ENCODE data around the gene STXBP5.

DNA sequence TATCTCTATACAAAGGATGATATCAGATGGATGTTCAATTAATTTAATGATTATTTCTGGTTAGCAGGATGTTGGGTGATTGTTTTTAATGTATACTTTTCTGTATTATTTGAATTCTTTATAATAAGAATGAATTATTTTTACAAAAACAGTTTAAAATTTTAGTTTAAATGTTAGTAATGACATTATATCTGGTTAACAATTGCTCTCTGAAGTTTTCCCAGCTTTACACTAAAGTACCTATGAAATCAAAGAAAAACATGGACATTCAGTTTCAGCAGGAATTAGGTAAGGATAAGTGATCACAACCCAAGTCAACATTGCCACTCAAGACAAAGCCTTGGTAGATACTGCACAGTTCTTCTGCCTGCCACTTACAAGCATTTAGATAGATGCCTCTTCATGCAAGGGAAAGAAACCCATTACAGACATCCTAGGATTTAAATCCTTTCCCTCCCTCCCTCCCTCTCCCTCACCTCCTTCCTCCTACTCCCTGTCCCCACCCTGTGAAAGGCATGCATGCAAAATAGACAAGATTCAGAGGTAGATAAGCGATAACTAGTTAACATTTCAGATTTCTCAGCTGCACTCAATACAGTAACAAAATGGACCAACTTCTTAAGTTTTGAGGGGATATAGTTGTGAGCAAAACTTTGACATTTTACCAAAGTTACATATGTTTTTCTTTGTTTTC, 143.8 kb downstream of the STXBP5 start:
- TF ChIP-seq, protein P1, sequence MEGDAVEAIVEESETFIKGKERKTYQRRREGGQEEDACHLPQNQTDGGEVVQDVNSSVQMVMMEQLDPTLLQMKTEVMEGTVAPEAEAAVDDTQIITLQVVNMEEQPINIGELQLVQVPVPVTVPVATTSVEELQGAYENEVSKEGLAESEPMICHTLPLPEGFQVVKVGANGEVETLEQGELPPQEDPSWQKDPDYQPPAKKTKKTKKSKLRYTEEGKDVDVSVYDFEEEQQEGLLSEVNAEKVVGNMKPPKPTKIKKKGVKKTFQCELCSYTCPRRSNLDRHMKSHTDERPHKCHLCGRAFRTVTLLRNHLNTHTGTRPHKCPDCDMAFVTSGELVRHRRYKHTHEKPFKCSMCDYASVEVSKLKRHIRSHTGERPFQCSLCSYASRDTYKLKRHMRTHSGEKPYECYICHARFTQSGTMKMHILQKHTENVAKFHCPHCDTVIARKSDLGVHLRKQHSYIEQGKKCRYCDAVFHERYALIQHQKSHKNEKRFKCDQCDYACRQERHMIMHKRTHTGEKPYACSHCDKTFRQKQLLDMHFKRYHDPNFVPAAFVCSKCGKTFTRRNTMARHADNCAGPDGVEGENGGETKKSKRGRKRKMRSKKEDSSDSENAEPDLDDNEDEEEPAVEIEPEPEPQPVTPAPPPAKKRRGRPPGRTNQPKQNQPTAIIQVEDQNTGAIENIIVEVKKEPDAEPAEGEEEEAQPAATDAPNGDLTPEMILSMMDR (IDR thresholded peaks at IDR 0.05; ENCODE audit: low read depth, low read length) = no peak
- no peak for TF ChIP-seq EZH2phosphoT487 (IDR thresholded peaks at IDR 0.05; ENCODE audit: low read depth)
